ENCODE measurements around the gene COPS6. TPM values are rescaled to one million over a fixed set of nuclear protein-coding genes. Genes with fewer than 3 reads are reported as not detected.

Gene COPS6
- polyA plus RNA-seq, 4 donors = 76.7 to 92.0 (median 85.6) TPM

DNA sequence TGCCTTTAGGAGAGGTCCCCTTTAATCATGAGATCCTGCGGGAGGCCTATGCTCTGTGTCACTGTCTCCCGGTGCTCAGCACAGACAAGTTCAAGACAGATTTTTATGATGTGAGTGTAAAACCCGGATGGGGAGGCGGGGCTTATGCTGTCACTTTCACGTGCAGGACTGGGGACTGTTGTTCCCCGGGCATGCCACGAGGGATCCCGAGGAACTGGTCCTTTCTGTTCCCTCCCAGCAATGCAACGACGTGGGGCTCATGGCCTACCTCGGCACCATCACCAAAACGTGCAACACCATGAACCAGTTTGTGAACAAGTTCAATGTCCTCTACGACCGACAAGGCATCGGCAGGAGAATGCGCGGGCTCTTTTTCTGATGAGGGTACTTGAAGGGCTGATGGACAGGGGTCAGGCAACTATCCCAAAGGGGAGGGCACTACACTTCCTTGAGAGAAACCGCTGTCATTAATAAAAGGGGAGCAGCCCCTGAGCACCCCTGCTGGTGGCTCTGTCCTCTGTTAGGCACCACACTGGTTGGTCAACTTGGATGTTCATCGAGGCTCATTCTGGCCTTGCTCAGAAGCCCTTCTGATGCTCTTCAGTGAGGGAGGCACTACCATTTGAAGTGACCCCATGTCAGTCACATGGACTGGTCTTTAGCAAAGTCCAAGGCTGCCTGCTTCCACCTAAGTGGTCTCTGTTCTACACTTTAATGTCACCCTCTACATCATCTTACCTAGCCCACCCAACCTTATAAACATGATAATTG lies 2.8 kb downstream of the COPS6 start:
- FAIRE-seq (no peak), DNase-seq (no peak)
- no peak overlapping the region for H3K4me3 ChIP-seq (ENCODE audit: low read depth in 1 of 3, low read length in 3 of 3)
- no peaks in the 10 kb centered on the region for H3K9me3 ChIP-seq (ENCODE audit: control insufficient read depth in 2 of 2, insufficient read depth in 1 of 2, low read depth in 1 of 2, low read length in 1 of 2)
- peaks cover 25 to 57% (median 35%) of the 10 kb centered on the region in 3 donors for H3K36me3 ChIP-seq (ENCODE audit: control insufficient read depth in 3 of 3, insufficient read depth in 2 of 3, low read depth in 1 of 3, low read length in 3 of 3)
- no peak overlapping the region for H3K27ac ChIP-seq (ENCODE audit: low read depth in 1 of 3, low read length in 2 of 3)
- WGBS, 3 donors = 52 to 61% (median 61%) methylated on average over 19 of the region's 19 CpGs
- no peaks in the 10 kb centered on the region for H3K27me3 ChIP-seq (ENCODE audit: control insufficient read depth in 3 of 3, insufficient read depth in 3 of 3, low read length in 3 of 3)
- H3K4me1 ChIP-seq (ENCODE audit: control insufficient read depth in 3 of 3, insufficient read depth in 2 of 3, low read depth in 1 of 3, low read length in 2 of 3) = peaks cover 0 to 15% (median 0%) of the 10 kb centered on the region in 3 donors

DNA sequence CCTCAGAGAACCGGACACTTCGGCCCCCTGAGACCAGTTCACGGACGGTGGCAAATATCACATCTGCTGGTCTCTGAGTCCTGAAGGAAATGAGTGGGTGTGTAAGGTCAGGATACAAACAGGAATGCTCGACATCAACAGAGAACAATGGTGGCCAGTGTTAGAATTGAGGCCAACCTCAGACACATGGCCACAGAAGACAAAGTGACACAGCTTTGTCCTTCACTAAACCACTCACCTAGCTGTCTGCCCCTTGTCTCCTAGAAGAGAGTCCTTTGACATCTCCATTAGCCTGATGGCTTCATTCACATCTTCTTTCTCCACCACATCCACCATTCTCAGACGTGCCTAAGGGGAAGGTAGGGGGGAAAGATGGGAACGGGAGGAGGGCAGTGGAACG lies 4.3 kb downstream of the COPS6 start:
- Histone ChIP-seq H3K36me3 (ENCODE audit: control insufficient read depth in 3 of 3, insufficient read depth in 2 of 3, low read depth in 1 of 3, low read length in 3 of 3) (peaks cover 35 to 72% (median 40%) of the 10 kb centered on the region in 3 donors), H3K9me3 (ENCODE audit: control insufficient read depth in 2 of 2, insufficient read depth in 1 of 2, low read depth in 1 of 2, low read length in 1 of 2) (no peaks in the 10 kb centered on the region), H3K27ac (ENCODE audit: low read depth in 1 of 3, low read length in 2 of 3) (no peak overlapping the region), H3K4me3 (ENCODE audit: low read depth in 1 of 3, low read length in 3 of 3) (no peak overlapping the region), H3K4me1 (ENCODE audit: control insufficient read depth in 3 of 3, insufficient read depth in 2 of 3, low read depth in 1 of 3, low read length in 2 of 3) (peaks cover 0 to 13% (median 0%) of the 10 kb centered on the region in 3 donors), H3K27me3 (ENCODE audit: control insufficient read depth in 3 of 3, insufficient read depth in 3 of 3, low read length in 3 of 3) (no peaks in the 10 kb centered on the region)
- DNase-seq (no peak), FAIRE-seq (no peak)
- 57 to 69% (median 64%) methylated on average over 7 to 8 of the region's 8 CpGs for WGBS, 3 donors

DNA sequence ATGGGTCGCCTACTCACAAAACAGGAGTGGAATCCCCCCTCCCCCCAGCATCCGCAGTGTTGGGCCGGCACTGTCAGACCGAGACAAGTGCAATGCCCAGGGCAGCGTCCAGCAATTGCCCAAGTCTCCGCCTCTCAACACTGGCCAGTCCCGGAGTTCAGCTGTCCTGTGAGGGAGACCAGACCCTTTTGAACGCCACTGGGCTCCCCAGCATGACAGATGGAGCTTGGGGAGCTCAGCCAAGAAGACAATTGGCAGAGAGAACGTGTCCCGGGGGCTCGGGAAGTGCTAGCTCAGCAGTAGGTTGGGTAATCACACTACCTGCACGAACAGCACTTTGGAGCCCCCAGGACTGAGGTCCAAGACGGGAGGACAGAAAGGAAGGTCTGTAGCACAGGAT lies 4.7 kb downstream of the COPS6 start:
- WGBS, 3 donors = 63 to 76% (median 73%) methylated on average over 12 to 13 of the region's 13 CpGs
- no peak for DNase-seq
- Histone ChIP-seq H3K4me1 (ENCODE audit: control insufficient read depth in 3 of 3, insufficient read depth in 2 of 3, low read depth in 1 of 3, low read length in 2 of 3) (peaks cover 0 to 8% (median 0%) of the 10 kb centered on the region in 3 donors), H3K4me3 (ENCODE audit: low read depth in 1 of 3, low read length in 3 of 3) (no peak overlapping the region), H3K27me3 (ENCODE audit: control insufficient read depth in 3 of 3, insufficient read depth in 3 of 3, low read length in 3 of 3) (no peaks in the 10 kb centered on the region), H3K9me3 (ENCODE audit: control insufficient read depth in 2 of 2, insufficient read depth in 1 of 2, low read depth in 1 of 2, low read length in 1 of 2) (no peaks in the 10 kb centered on the region), H3K36me3 (ENCODE audit: control insufficient read depth in 3 of 3, insufficient read depth in 2 of 3, low read depth in 1 of 3, low read length in 3 of 3) (peaks cover 40 to 76% (median 44%) of the 10 kb centered on the region in 3 donors), H3K27ac (ENCODE audit: low read depth in 1 of 3, low read length in 2 of 3) (no peak overlapping the region)
- no peak for FAIRE-seq

DNA sequence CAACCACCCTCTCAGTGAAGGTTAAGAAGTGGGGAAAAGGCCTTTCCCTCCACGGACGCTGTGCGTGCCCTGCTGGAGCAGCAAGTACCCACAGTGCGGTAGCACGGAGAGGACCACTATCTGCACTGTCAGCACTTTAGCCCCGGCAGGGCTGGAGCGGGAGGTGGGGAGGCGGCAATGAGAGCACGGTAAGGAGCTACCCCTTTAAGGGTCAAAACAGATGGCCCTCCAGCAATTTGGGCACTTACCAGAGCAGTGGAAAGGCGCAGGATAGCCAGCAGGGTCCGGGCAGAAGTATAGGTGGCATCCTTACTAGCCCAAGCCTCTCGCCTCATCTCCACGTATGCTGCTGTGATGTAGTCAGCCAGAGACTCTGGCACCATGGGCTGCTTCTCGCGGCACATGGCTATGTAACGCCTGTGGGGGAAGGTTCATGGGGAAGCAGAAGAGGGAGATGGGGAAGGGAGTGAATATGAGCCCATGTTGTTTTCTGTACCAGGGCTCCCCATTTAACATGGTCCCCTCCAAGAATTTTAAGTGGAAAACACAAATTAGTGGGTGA lies 5.2 kb downstream of the COPS6 start:
- H3K9me3 ChIP-seq (ENCODE audit: control insufficient read depth in 2 of 2, insufficient read depth in 1 of 2, low read depth in 1 of 2, low read length in 1 of 2) = no peaks in the 10 kb centered on the region
- H3K4me1 ChIP-seq (ENCODE audit: control insufficient read depth in 3 of 3, insufficient read depth in 2 of 3, low read depth in 1 of 3, low read length in 2 of 3) = peaks cover 0 to 10% (median 0%) of the 10 kb centered on the region in 3 donors
- WGBS, 3 donors = 84 to 88% (median 85%) methylated on average over 16 of the region's 16 CpGs
- no peak overlapping the region for H3K27ac ChIP-seq (ENCODE audit: low read depth in 1 of 3, low read length in 2 of 3)
- no peak for FAIRE-seq
- H3K4me3 ChIP-seq (ENCODE audit: low read depth in 1 of 3, low read length in 3 of 3) = no peak overlapping the region
- no peak for DNase-seq
- H3K36me3 ChIP-seq (ENCODE audit: control insufficient read depth in 3 of 3, insufficient read depth in 2 of 3, low read depth in 1 of 3, low read length in 3 of 3) = peaks cover 41 to 80% (median 46%) of the 10 kb centered on the region in 3 donors
- H3K27me3 ChIP-seq (ENCODE audit: control insufficient read depth in 3 of 3, insufficient read depth in 3 of 3, low read length in 3 of 3) = no peaks in the 10 kb centered on the region

DNA sequence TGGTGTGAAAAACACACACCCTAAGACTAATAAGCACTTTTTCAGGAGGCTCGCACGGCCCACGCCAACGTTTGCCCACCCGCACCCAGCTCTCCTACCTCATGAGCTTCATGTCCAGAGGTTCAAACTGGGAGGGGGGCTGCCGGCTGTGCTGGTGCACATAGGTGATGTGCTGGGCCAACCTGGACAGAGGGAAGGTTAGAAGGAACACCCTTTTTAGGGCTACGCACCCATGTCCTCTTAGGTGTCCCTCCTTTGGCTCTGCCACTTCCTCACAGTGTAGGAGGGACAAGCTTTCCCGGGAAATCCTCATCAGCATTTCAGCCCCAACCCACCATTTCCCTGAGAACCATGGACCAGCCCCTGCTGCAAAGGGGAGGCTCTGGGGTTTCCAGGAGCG lies 6.5 kb downstream of the COPS6 start:
- Histone ChIP-seq H3K9me3 (ENCODE audit: control insufficient read depth in 2 of 2, insufficient read depth in 1 of 2, low read depth in 1 of 2, low read length in 1 of 2) (no peaks in the 10 kb centered on the region), H3K4me3 (ENCODE audit: low read depth in 1 of 3, low read length in 3 of 3) (no peak overlapping the region), H3K36me3 (ENCODE audit: control insufficient read depth in 3 of 3, insufficient read depth in 2 of 3, low read depth in 1 of 3, low read length in 3 of 3) (peaks cover 41 to 85% (median 46%) of the 10 kb centered on the region in 3 donors), H3K27me3 (ENCODE audit: control insufficient read depth in 3 of 3, insufficient read depth in 3 of 3, low read length in 3 of 3) (no peaks in the 10 kb centered on the region), H3K4me1 (ENCODE audit: control insufficient read depth in 3 of 3, insufficient read depth in 2 of 3, low read depth in 1 of 3, low read length in 2 of 3) (peaks cover 3 to 11% (median 6%) of the 10 kb centered on the region in 3 donors), H3K27ac (ENCODE audit: low read depth in 1 of 3, low read length in 2 of 3) (no peak overlapping the region)
- WGBS, 3 donors = 79 to 85% (median 82%) methylated on average over 9 of the region's 9 CpGs
- FAIRE-seq (no peak), DNase-seq (no peak)

DNA sequence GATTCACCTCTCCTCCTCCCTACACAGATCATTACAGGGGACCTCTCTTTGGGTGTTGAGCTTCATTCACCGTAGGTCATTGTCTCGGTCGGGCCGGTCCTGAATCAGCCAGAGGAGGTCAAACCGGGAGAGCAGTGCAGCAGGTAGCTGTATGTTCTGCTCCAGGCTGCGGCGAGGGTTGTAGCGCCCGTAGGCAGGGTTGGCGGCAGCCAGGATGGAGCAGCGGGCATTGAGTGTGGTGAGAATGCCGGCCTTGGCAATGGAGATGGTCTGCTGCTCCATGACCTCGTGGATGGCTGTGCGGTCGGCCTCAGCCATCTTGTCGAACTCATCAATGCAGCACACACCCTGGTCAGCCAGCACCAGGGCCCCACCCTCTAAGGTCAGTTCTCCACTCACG lies 6.9 kb downstream of the COPS6 start:
- H3K36me3 ChIP-seq (ENCODE audit: control insufficient read depth in 3 of 3, insufficient read depth in 2 of 3, low read depth in 1 of 3, low read length in 3 of 3) = peaks cover 41 to 83% (median 46%) of the 10 kb centered on the region in 3 donors
- peaks cover 3 to 11% (median 6%) of the 10 kb centered on the region in 3 donors for H3K4me1 ChIP-seq (ENCODE audit: control insufficient read depth in 3 of 3, insufficient read depth in 2 of 3, low read depth in 1 of 3, low read length in 2 of 3)
- H3K27ac ChIP-seq (ENCODE audit: low read depth in 1 of 3, low read length in 2 of 3) = no peak overlapping the region
- DNase-seq (no peak), FAIRE-seq (no peak)
- no peaks in the 10 kb centered on the region for H3K27me3 ChIP-seq (ENCODE audit: control insufficient read depth in 3 of 3, insufficient read depth in 3 of 3, low read length in 3 of 3)
- no peaks in the 10 kb centered on the region for H3K9me3 ChIP-seq (ENCODE audit: control insufficient read depth in 2 of 2, insufficient read depth in 1 of 2, low read depth in 1 of 2, low read length in 1 of 2)
- H3K4me3 ChIP-seq (ENCODE audit: low read depth in 1 of 3, low read length in 3 of 3) = no peak overlapping the region
- WGBS, 3 donors = 90 to 93% (median 91%) methylated on average over 17 of the region's 17 CpGs

DNA sequence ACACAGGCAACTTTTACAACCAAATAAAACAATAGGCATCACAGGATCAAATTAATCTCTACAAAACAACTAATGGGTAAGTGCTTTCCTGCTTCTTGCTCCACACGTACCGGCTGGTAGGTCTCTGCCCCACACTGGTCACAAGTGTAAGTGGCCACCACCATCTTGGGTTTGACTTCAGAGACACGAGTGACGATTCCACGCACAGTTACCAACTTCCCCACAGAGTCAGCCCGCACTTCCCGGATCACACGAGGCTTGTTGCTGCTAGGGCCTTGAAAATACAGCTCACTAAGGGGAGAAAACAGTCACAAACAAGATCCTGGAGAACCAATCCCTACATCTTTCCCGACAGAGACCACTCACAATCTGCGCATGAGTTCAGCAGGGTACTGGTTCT lies 10.1 kb downstream of the COPS6 start:
- Histone ChIP-seq H3K27ac (ENCODE audit: low read depth in 1 of 3, low read length in 2 of 3) (no peak overlapping the region), H3K4me3 (ENCODE audit: low read depth in 1 of 3, low read length in 3 of 3) (no peak overlapping the region), H3K4me1 (ENCODE audit: control insufficient read depth in 3 of 3, insufficient read depth in 2 of 3, low read depth in 1 of 3, low read length in 2 of 3) (peaks cover 3 to 15% (median 9%) of the 10 kb centered on the region in 3 donors), H3K36me3 (ENCODE audit: control insufficient read depth in 3 of 3, insufficient read depth in 2 of 3, low read depth in 1 of 3, low read length in 3 of 3) (peaks cover 28 to 67% (median 36%) of the 10 kb centered on the region in 3 donors), H3K9me3 (ENCODE audit: control insufficient read depth in 2 of 2, insufficient read depth in 1 of 2, low read depth in 1 of 2, low read length in 1 of 2) (no peaks in the 10 kb centered on the region), H3K27me3 (ENCODE audit: control insufficient read depth in 3 of 3, insufficient read depth in 3 of 3, low read length in 3 of 3) (no peaks in the 10 kb centered on the region)
- FAIRE-seq = no peak
- WGBS, 3 donors = 74 to 83% (median 78%) methylated on average over 10 of the region's 10 CpGs
- DNase-seq = no peak

DNA sequence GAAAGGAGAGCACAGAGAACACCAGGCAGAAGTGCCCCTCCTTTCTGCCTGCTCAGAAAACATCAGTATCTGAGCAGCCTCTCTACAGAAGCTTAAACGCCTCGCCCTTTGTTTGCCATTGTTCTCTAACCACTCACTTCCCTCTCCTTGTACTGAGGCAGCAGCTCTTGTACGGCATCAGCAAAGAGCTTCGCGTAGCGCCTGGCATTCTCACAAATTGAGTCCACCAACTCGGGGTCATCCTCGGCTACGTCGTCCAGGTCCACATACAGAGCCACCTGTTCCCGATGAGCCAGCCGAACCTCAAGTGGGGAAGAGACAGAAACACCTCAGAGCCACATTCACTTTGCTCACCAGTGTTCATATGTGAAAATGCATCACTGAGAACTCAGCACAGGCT lies 10.7 kb downstream of the COPS6 start:
- peak overlapping the region in 2 of 3 donors; percentile 89 to 96 for H3K4me3 ChIP-seq (ENCODE audit: low read depth in 1 of 3, low read length in 3 of 3)
- FAIRE-seq (no peak), DNase-seq (no peak)
- H3K27ac ChIP-seq (ENCODE audit: low read depth in 1 of 3, low read length in 2 of 3) = peak overlapping the region in 1 of 3 donors; percentile 5
- H3K9me3 ChIP-seq (ENCODE audit: control insufficient read depth in 2 of 2, insufficient read depth in 1 of 2, low read depth in 1 of 2, low read length in 1 of 2) = no peaks in the 10 kb centered on the region
- 30 to 54% (median 53%) methylated on average over 12 of the region's 12 CpGs for WGBS, 3 donors
- peaks cover 22 to 68% (median 30%) of the 10 kb centered on the region in 3 donors for H3K36me3 ChIP-seq (ENCODE audit: control insufficient read depth in 3 of 3, insufficient read depth in 2 of 3, low read depth in 1 of 3, low read length in 3 of 3)
- no peaks in the 10 kb centered on the region for H3K27me3 ChIP-seq (ENCODE audit: control insufficient read depth in 3 of 3, insufficient read depth in 3 of 3, low read length in 3 of 3)
- peaks cover 3 to 15% (median 9%) of the 10 kb centered on the region in 3 donors for H3K4me1 ChIP-seq (ENCODE audit: control insufficient read depth in 3 of 3, insufficient read depth in 2 of 3, low read depth in 1 of 3, low read length in 2 of 3)

Measured in small intestine (tissue), 7 donors.